Adipose tissue (tissue), 3 donors: ENCODE measurements around the gene CMTM8. TPM values are rescaled to one million over a fixed set of nuclear protein-coding genes. Genes with fewer than 3 reads are reported as not detected.

Experiments used
- H3K27ac ChIP-seq: one replicate; pipeline ENCODE4 v1.5.1; 2013; ENCODE audit warnings: low read depth, low read length
- WGBS, 3 donors: extraction: QIAGEN DNeasy Blood & Tissue Kit; methylation state at CpG; one replicate each; pipeline ENCODE4 v1.1.7; 2013; 5-methylcytosine and 5-hydroxymethylcytosine counted together
- polyA plus RNA-seq, 3 donors: library from polyadenylated mRNA; stranded (reverse); fragments of 200-250 nt; gene quantifications; one replicate each; pipeline ENCODE4 v1.2.3, GENCODE V29; 2013
- donor health status: healthy with polysubstance abuse.
- donor health status: Bipolar disorder and iron deficiency.
- donor health status: healthy.

Gene CMTM8
- polyA plus RNA-seq, 3 donors, result 7.5 to 23.4 (median 13.8) TPM

- WGBS, 3 donors, result 74 to 99% (median 98%) methylated on average over 2 of the region's 2 CpGs
- no peak overlapping the region for H3K27ac ChIP-seq
Observed at GRCh38 chr3:32349184-32349583, 110.7 kb downstream of the CMTM8 start.

- H3K27ac ChIP-seq, result no peak overlapping the region
Observed at GRCh38 chr3:32352563-32352962, 114.1 kb downstream of the CMTM8 start.

DNA sequence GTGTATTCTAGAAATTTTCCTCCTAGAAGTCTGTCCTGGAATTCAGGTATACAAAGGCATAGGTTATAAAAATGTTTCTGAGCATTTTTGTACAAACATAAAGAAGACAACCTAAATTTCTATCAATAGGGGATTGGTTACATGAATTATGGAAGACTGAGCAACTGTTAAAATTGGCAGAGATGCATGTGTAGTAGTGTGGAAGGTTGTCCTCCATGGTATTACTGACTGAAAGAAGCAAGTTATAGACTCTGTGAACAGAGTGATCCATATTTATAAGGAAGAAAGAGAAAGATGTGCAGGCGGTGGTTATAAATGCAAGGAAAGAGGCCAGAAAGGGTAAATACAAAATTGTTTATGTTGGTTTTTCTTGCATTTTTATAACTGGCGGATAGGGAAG lies 114.9 kb downstream of the CMTM8 start:
- WGBS, 3 donors, result 98 to 100% (median 98%) methylated on average over 2 of the region's 2 CpGs

GRCh38 chr3:32354362-32354778 lies 115.9 kb downstream of the CMTM8 start:
- no peak overlapping the region for H3K27ac ChIP-seq
- 36 to 67% (median 56%) methylated on average over 8 of the region's 8 CpGs for WGBS, 3 donors

More for the DNA sequence above, 114.9 kb downstream of the CMTM8 start:
- no peak overlapping the region for H3K27ac ChIP-seq

DNA sequence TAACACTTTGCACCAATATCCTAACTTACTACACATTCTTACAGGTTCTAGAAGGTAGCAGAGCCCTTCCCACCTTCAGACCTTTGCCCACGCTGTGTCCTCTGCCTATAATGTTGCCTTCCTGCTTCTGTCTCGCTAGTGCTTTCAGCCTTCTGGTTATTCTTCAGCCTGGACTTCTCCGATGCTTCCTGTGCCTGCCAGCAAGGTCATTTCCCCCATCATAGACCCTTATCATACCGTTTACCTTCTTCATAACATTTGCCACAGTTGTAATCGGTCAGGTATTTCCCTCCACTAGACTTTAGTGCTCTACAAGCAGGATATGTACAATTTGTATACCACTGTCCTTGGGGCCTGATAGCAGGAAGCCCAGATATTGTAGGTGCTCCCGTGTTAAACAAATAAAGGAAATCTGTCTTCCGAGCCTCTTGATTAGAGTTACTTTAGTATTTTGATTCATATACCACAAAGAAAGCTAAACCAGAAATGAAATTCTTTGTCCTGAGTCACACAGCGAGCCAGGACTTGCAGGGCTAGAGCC lies 117.3 kb downstream of the CMTM8 start:
- WGBS, 3 donors, result 46 to 84% (median 76%) methylated on average over 8 of the region's 8 CpGs
- H3K27ac ChIP-seq, result no peak overlapping the region

DNA sequence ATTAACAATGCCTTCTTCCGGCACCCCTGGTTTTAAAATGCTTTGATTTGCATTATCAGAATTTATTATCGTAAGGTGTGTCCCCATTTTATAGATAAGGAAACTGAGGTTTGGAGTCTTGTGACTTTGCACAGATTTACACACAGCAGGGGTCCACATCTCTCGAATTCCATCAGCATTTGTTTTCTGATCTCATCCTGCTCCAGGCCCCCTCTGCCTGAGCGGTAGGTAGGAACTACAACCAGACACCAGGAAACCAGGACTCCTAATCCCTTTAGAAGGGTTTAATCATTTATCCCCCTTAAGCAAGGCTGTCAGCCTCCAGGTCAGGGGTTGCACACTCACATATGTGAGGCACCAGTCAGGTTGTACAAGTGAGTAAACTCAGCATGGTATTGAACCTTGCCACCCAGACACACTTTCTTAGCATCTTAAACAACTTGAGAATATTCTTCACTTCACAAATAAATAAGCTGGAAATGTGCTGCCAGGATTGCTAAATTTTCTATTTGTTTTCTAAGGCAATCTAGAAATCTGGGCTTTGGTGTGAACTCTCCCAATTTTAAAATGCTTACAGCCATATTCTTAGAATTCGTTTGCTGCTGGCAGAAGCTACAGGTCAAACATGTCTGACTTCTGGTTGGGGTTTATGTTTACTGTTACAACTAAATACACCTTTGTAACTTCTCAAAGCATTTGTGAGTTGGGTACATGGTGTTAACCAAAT lies 121.4 kb downstream of the CMTM8 start:
- WGBS, 3 donors, result 82 to 92% (median 86%) methylated on average over 5 of the region's 5 CpGs

GRCh38 chr3:32360493-32360827 lies 122.0 kb downstream of the CMTM8 start:
- H3K27ac ChIP-seq, result no peak overlapping the region

More for the DNA sequence above, 121.4 kb downstream of the CMTM8 start:
- H3K27ac ChIP-seq, result no peak overlapping the region

GRCh38 chr3:32366638-32367397 lies 128.3 kb downstream of the CMTM8 start:
- no peak overlapping the region for H3K27ac ChIP-seq
- WGBS, 3 donors, result 67 to 87% (median 85%) methylated on average over 6 of the region's 6 CpGs

More at GRCh38 chr3:32360493-32360827, 122.0 kb downstream of the CMTM8 start:
- 68 to 76% (median 73%) methylated on average over 4 of the region's 4 CpGs for WGBS, 3 donors

GRCh38 chr3:32367442-32367841 lies 129.0 kb downstream of the CMTM8 start:
- 90 to 94% (median 93%) methylated on average over 10 of the region's 10 CpGs for WGBS, 3 donors
- H3K27ac ChIP-seq, result no peak overlapping the region

DNA sequence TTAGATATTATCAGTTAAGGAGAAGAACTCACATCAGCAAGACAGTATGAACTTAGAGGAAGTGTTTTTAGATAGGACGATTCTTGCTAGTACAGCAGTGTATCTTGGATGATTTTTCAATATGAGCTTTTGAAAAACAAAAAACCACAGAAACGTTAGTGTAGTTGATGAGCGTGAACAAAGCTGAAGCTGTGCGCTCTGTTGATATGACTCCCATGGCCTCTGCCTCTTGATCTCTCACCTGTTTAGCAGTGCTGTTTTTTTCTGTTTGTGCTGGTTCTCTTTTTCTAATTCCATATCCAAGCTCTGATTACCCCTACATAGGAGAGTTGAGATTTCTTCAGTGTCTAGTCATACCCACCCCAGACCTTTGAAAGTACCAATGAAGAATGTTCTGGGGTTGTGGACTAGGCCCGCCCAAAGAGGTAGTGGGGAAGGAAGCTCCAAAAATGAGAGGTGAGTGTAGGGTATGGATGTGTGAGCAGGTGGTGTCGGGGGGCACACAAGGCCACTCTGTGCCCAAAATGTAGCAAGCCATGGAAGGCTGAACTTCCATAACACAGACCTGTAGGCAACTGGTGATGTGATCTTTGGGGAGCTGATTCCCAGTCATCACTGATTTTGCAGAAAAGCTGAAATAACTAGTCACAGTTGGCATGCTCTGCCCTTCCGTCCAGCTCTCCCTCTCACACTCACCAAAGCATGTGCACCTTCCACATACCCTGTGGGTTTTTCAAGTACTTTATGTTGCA lies 133.2 kb downstream of the CMTM8 start:
- 74 to 86% (median 77%) methylated on average over 7 of the region's 7 CpGs for WGBS, 3 donors
- H3K27ac ChIP-seq, result no peak overlapping the region

- WGBS, 3 donors, result 88 to 93% (median 93%) methylated on average over 4 of the region's 4 CpGs
- no peak overlapping the region for H3K27ac ChIP-seq
Observed at GRCh38 chr3:32372213-32372490, 133.7 kb downstream of the CMTM8 start.

DNA sequence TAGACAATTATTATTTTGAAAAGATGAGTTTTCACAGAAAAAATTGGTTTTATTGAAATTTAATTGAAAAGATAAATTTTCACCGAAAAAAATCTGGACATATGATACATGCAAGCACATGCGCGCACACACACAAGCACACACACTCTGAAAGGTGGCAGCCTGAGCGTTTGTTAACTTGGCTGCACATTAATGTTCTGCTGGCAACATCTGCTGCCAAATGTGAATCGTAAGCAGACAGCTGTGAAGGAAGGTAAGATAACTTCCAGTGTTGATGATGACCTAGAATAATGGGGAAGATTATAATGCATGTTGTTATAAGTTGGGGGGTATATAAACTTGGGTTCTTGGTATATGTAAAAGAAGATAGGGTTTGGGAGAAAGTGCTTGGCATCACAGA lies 134.8 kb downstream of the CMTM8 start:
- H3K27ac ChIP-seq, result no peak overlapping the region
- WGBS, 3 donors, result 74 to 84% (median 82%) methylated on average over 5 of the region's 5 CpGs

DNA sequence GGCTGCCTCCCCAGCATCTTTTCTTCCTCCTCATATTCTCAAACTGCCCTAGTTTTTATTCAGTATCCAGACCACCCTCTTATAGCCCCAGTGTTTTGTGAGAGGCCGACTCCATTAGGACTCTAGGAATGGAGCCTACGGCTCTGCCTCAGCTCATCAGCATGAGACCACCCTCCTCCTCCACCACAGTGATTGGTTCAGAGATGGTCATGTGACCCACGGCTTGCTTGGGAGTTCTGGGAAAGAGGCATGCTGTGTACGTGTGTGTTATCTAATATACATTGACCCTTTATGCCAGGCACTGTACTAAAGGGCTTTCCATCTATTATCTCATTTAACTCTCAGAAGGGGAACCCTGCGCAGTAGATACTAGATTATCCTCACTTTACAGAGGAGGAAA lies 135.4 kb downstream of the CMTM8 start:
- 68 to 85% (median 77%) methylated on average over 5 of the region's 5 CpGs for WGBS, 3 donors
- no peak overlapping the region for H3K27ac ChIP-seq

DNA sequence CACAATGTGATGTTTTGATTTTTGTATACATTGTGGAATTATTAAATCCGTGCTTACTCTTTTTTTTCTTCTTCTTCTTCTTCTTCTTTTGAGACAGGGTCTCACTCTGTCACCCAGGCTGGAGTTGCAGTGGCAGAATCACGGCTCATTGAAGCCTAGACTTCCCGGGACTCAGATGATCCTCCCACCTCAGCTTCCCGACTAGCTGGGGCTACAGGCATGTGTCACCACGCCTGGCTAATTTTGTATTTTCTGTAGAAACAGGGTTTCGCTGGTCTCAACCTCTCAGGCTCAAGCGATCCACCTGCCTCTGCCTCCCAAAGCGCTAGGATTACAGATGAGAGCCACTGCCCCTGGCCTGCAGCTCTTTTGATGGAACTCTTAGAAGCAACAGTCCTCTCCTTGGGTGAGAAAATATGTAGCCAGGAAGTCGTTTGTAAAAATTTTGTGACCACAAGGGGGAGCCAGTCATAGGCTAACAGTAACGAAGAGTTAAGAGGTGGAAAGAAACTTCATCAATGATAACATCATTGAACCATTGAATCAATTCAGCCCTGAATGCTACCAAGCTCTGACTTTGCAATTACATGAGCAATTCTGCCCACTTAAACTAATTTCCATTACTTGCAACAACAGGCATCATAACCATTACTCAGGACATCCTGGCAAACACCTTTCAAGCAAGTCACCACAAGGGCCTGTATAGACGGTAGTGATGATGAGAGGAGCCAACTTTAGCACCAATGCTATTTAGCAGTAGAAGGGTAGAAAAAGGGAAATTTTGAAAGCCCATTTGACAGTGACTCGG lies 136.5 kb downstream of the CMTM8 start:
- WGBS, 3 donors, result 58 to 70% (median 60%) methylated on average over 12 of the region's 12 CpGs
- H3K27ac ChIP-seq, result no peak overlapping the region

DNA sequence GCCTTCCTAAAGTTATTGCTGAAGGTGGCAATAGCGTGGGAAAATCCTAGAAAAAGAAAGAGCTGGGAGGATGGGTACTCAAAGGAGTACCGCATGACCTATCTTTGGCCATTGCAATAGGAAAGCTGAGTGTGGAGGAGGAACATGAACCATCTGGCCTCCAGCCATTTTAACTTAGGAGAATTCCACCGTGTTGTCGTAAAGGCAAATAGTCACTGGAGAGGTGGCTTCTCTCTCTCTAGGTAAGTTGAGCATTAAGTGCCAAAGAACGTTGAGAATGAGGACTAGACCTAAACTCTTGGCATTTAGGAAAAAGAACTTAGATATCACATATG lies 137.1 kb downstream of the CMTM8 start:
- 93 to 95% (median 94%) methylated on average over 5 of the region's 5 CpGs for WGBS, 3 donors
- H3K27ac ChIP-seq, result no peak overlapping the region

GRCh38 chr3:32376115-32376514 lies 137.6 kb downstream of the CMTM8 start:
- H3K27ac ChIP-seq, result no peak overlapping the region
- 67 to 71% (median 71%) methylated on average over 2 of the region's 2 CpGs for WGBS, 3 donors

- WGBS, 3 donors, result 62 to 84% (median 62%) methylated on average over 10 of the region's 10 CpGs
- H3K27ac ChIP-seq, result no peak overlapping the region
Observed at GRCh38 chr3:32379831-32380500, 141.5 kb downstream of the CMTM8 start.

DNA sequence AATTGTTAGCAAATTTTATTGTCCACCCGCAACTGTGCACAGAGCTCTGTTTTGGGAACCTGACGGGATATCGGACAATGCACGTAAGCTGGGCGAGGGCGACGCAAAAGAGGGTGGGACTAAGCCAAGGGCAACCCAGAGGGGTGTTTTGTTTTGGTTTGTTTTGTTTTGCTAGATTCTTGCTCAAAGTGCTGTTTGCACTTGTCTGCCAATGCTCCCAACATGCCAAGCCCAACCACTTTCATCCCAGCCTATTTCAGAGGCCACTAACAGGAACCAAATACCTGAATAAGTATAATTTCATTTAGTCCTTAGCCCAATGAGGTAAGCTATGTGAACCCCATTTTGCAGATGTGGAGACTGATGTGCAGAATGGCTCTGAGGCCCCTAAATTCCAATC lies 143.4 kb downstream of the CMTM8 start:
- H3K27ac ChIP-seq, result no peak overlapping the region
- WGBS, 3 donors, result 77 to 90% (median 80%) methylated on average over 7 of the region's 7 CpGs
